Measurements from ENCODE around the gene FHDC1.

The FHDC1 gene

GRCh38 chr4:152935143-152935542 is 980 bp upstream of the FHDC1 start:
- H3K27ac ChIP-seq, result peak overlapping the region; percentile 75

GRCh38 chr4:152936446-152937335 is 568 bp downstream of the FHDC1 start:
- peak overlapping the region; percentile 75 for H3K27ac ChIP-seq

More at GRCh38 chr4:152935143-152935542, 980 bp upstream of the FHDC1 start:
- TF ChIP-seq CTCF (IDR thresholded peaks at IDR 0.05) (no peak), ZFX (IDR thresholded peaks at IDR 0.05; ENCODE audit: borderline replicate concordance) (no peak)

GRCh38 chr4:152937336-152938236 is 1.5 kb downstream of the FHDC1 start:
- TF ChIP-seq CTCF (IDR thresholded peaks at IDR 0.05) (no peak), ZFX (IDR thresholded peaks at IDR 0.05; ENCODE audit: borderline replicate concordance) (no peak)
- H3K27ac ChIP-seq, result peak overlapping the region; percentile 75

More at GRCh38 chr4:152936446-152937335, 568 bp downstream of the FHDC1 start:
- TF ChIP-seq ZFX (IDR thresholded peaks at IDR 0.05; ENCODE audit: borderline replicate concordance) (no peak), CTCF (IDR thresholded peaks at IDR 0.05) (no peak)

- TF ChIP-seq CTCF (IDR thresholded peaks at IDR 0.05) (no peak), ZFX (IDR thresholded peaks at IDR 0.05; ENCODE audit: borderline replicate concordance) (no peak)
- H3K27ac ChIP-seq, result peak overlapping the region; percentile 75
Measured at GRCh38 chr4:152938237-152938947, 2.3 kb downstream of the FHDC1 start.

- no peak overlapping the region for H3K27ac ChIP-seq
- TF ChIP-seq ZFX (IDR thresholded peaks at IDR 0.05; ENCODE audit: borderline replicate concordance), result no peak
- no peak for TF ChIP-seq CTCF (IDR thresholded peaks at IDR 0.05)
Measured at GRCh38 chr4:152939621-152940020, 3.5 kb downstream of the FHDC1 start.

GRCh38 chr4:152940461-152940860 is 4.3 kb downstream of the FHDC1 start:
- no peak for TF ChIP-seq ZFX (IDR thresholded peaks at IDR 0.05; ENCODE audit: borderline replicate concordance)
- no peak overlapping the region for H3K27ac ChIP-seq

- no peak overlapping the region for H3K27ac ChIP-seq
- TF ChIP-seq ZFX (IDR thresholded peaks at IDR 0.05; ENCODE audit: borderline replicate concordance), result no peak
- TF ChIP-seq CTCF (IDR thresholded peaks at IDR 0.05), result no peak
Measured at GRCh38 chr4:152941411-152941810, 5.3 kb downstream of the FHDC1 start.
